Sigmoid colon (tissue), 4 donors: Measurements from ENCODE around the gene SPOPL.

Experiments used
- CTCF ChIP-seq, 4 experiments: fragments of 450-650 bp in 3 of 4; fragments of 200-600 bp in 1 of 4; IDR thresholded peaks; one replicate each; pipeline ENCODE4 v1.5.1; 2016 to 2019; ENCODE audit warnings: antibody characterized with exemption in 4 of 4, mild to moderate bottlenecking in 3 of 4, moderate library complexity in 2 of 4
- EP300 ChIP-seq, 4 donors: sonication (generic); formaldehyde crosslinking; IDR thresholded peaks; one replicate each; pipeline ENCODE4 v1.6.1; 2017; ENCODE audit warnings: antibody characterized with exemption in 4 of 4
- POLR2A ChIP-seq, 2 donors: fragments of 450-650 bp; IDR thresholded peaks; one replicate each; pipeline ENCODE4 v1.6.1; 2016; ENCODE audit warnings: antibody characterized with exemption in 2 of 2, mild to moderate bottlenecking in 2 of 2, moderate library complexity in 2 of 2
- POLR2AphosphoS5 ChIP-seq, 4 donors: sonication (generic); formaldehyde crosslinking; IDR thresholded peaks; one replicate each; pipeline ENCODE4 v1.6.1; 2017; ENCODE audit warnings: antibody characterized with exemption in 4 of 4

- no peak for TF ChIP-seq POLR2AphosphoS5 (IDR thresholded peaks at IDR 0.05)
- TF ChIP-seq CTCF (IDR thresholded peaks at IDR 0.05): no peak
- no peak for TF ChIP-seq POLR2A (IDR thresholded peaks at IDR 0.05)
- no peak for TF ChIP-seq EP300 (IDR thresholded peaks at IDR 0.05)
These were observed 901 bp downstream of the SPOPL start for GRCh38 chr2:138502255-138503086.
